ENCODE measurements around the gene GATAD2B. TPM values are rescaled to one million over a fixed set of nuclear protein-coding genes. Genes with fewer than 3 reads are reported as not detected.

GATAD2B gene
- total and polyA plus RNA-seq, 2 donors (not counting 3 experiments of a cell fraction or from before 2014, with no cell fraction given), result 8.5 to 46.3 TPM

- Histone ChIP-seq H3K4me3 (replicated peaks in 1 of 3; ENCODE audit: insufficient read depth in 1 of 3, low read depth in 1 of 3, low read length in 3 of 3) (no peak overlapping the region), H3K36me3 (ENCODE audit: control insufficient read depth in 2 of 2, extremely low read depth in 1 of 2, insufficient read depth in 2 of 2, low read length in 2 of 2) (peaks cover 0 to 2% of the 10 kb centered on the region in 2 experiments), H3K27ac (ENCODE audit: insufficient read depth, low read depth, low read length) (no peak overlapping the region), H4K20me1 (replicated peaks; ENCODE audit: control insufficient read depth, extremely low read depth, insufficient read depth, low read length) (peaks cover 3% of the 10 kb centered on the region), H3K9ac (replicated peaks; ENCODE audit: extremely low read depth, insufficient read depth, low read length) (no peak overlapping the region), H3K27me3 (ENCODE audit: control insufficient read depth in 2 of 2, insufficient read depth in 2 of 2, low read length in 2 of 2) (no peaks in the 10 kb centered on the region), H3K9me1 (replicated peaks; ENCODE audit: control insufficient read depth, extremely low read depth, insufficient read depth, low read length) (no peaks in the 10 kb centered on the region), H3K4me1 (ENCODE audit: control insufficient read depth, extremely low read depth, insufficient read depth, low read length) (no peaks in the 10 kb centered on the region), H3K4me2 (ENCODE audit: insufficient read depth, low read length) (no peak overlapping the region), H3K79me2 (ENCODE audit: control insufficient read depth, insufficient read depth, low read length) (peaks cover 41% of the 10 kb centered on the region), H2AFZ (ENCODE audit: low read depth, low read length) (no peak overlapping the region), H3K9me3 (replicated peaks; ENCODE audit: control insufficient read depth, insufficient read depth, low read length) (no peaks in the 10 kb centered on the region)
- ChIA-PET CTCF (no interaction called here), POLR2A (no interaction called here)
- intact Hi-C loops (cut with micrococcal nuclease), result no loop called here
- BruUV-seq (replicated peaks), result no TSS peak
- FAIRE-seq, result no peak
- TF ChIP-seq FOS (IDR thresholded peaks at IDR 0.05; ENCODE audit: borderline replicate concordance, insufficient read depth, low read length), result no peak
- no peak for TF ChIP-seq MYC (IDR thresholded peaks at IDR 0.05; ENCODE audit: low read depth, low read length)
- no peak for TF ChIP-seq GATA2 (IDR thresholded peaks at IDR 0.05; ENCODE audit: insufficient read depth, insufficient read length, low read depth, low read length)
- no peak for TF ChIP-seq POLR2AphosphoS5 (IDR thresholded peaks at IDR 0.05; ENCODE audit: insufficient read depth, low read depth, low read length)
- dilution Hi-C loops (cut with MboI; ENCODE audit: extremely low pct_ligation_motif_present, low sequenced_read_pairs), result no loop called here
- no peak for DNase-seq (ENCODE audit: low read depth, low spot score)
Observed at GRCh38 chr1:153888533-153888932, 34.2 kb downstream of the GATAD2B start.

- DNase-seq (ENCODE audit: low read depth, low spot score), result no peak
- Histone ChIP-seq H2AFZ (ENCODE audit: low read depth, low read length) (no peak overlapping the region), H3K4me1 (ENCODE audit: control insufficient read depth, extremely low read depth, insufficient read depth, low read length) (peaks cover 17% of the 10 kb centered on the region), H3K27ac (ENCODE audit: insufficient read depth, low read depth, low read length) (no peak overlapping the region), H3K36me3 (ENCODE audit: control insufficient read depth in 2 of 2, extremely low read depth in 1 of 2, insufficient read depth in 2 of 2, low read length in 2 of 2) (no peaks in the 10 kb centered on the region), H3K9me1 (replicated peaks; ENCODE audit: control insufficient read depth, extremely low read depth, insufficient read depth, low read length) (no peaks in the 10 kb centered on the region), H3K27me3 (ENCODE audit: control insufficient read depth in 2 of 2, insufficient read depth in 2 of 2, low read length in 2 of 2) (no peaks in the 10 kb centered on the region), H3K9me3 (replicated peaks; ENCODE audit: control insufficient read depth, insufficient read depth, low read length) (no peaks in the 10 kb centered on the region), H3K4me2 (ENCODE audit: insufficient read depth, low read length) (no peak overlapping the region), H4K20me1 (replicated peaks; ENCODE audit: control insufficient read depth, extremely low read depth, insufficient read depth, low read length) (peaks cover 3% of the 10 kb centered on the region), H3K9ac (replicated peaks; ENCODE audit: extremely low read depth, insufficient read depth, low read length) (no peak overlapping the region), H3K4me3 (replicated peaks in 1 of 3; ENCODE audit: insufficient read depth in 1 of 3, low read depth in 1 of 3, low read length in 3 of 3) (no peak overlapping the region), H3K79me2 (ENCODE audit: control insufficient read depth, insufficient read depth, low read length) (peaks cover 54% of the 10 kb centered on the region)
- FAIRE-seq, result no peak
- intact Hi-C loops (cut with micrococcal nuclease), result no loop called here
- ChIA-PET CTCF (no interaction called here), POLR2A (no interaction called here)
- TF ChIP-seq, protein P1, sequence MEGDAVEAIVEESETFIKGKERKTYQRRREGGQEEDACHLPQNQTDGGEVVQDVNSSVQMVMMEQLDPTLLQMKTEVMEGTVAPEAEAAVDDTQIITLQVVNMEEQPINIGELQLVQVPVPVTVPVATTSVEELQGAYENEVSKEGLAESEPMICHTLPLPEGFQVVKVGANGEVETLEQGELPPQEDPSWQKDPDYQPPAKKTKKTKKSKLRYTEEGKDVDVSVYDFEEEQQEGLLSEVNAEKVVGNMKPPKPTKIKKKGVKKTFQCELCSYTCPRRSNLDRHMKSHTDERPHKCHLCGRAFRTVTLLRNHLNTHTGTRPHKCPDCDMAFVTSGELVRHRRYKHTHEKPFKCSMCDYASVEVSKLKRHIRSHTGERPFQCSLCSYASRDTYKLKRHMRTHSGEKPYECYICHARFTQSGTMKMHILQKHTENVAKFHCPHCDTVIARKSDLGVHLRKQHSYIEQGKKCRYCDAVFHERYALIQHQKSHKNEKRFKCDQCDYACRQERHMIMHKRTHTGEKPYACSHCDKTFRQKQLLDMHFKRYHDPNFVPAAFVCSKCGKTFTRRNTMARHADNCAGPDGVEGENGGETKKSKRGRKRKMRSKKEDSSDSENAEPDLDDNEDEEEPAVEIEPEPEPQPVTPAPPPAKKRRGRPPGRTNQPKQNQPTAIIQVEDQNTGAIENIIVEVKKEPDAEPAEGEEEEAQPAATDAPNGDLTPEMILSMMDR (IDR thresholded peaks at IDR 0.05; ENCODE audit: extremely low read depth in 1 of 2, insufficient read depth in 1 of 2, low read depth in 1 of 2, low read length in 2 of 2), result no peak
- TF ChIP-seq, protein P2, sequence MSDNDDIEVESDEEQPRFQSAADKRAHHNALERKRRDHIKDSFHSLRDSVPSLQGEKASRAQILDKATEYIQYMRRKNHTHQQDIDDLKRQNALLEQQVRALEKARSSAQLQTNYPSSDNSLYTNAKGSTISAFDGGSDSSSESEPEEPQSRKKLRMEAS (IDR thresholded peaks at IDR 0.05; ENCODE audit: insufficient read depth, insufficient read length), result no peak
- no peak for TF ChIP-seq MYC (IDR thresholded peaks at IDR 0.05; ENCODE audit: low read depth, low read length)
- TF ChIP-seq JUN (IDR thresholded peaks at IDR 0.05; ENCODE audit: borderline replicate concordance, insufficient read depth, insufficient read length, low read depth), result no peak
- no peak for TF ChIP-seq GATA2 (IDR thresholded peaks at IDR 0.05; ENCODE audit: insufficient read depth, insufficient read length, low read depth, low read length)
- TF ChIP-seq EZH2 (IDR thresholded peaks at IDR 0.05; ENCODE audit: borderline replicate concordance, low read depth, low read length, severe bottlenecking), result no peak
- no peak for TF ChIP-seq FOS (IDR thresholded peaks at IDR 0.05; ENCODE audit: borderline replicate concordance, insufficient read depth, low read length)
- TF ChIP-seq POLR2AphosphoS5 (IDR thresholded peaks at IDR 0.05; ENCODE audit: insufficient read depth, low read depth, low read length), result no peak
- TF ChIP-seq POLR2A (IDR thresholded peaks at IDR 0.05; ENCODE audit: low read depth, low read length), result no peak
- BruUV-seq (replicated peaks), result no TSS peak
- dilution Hi-C loops (cut with MboI; ENCODE audit: extremely low pct_ligation_motif_present, low sequenced_read_pairs), result no loop called here
Observed at GRCh38 chr1:153886127-153886526, 36.6 kb downstream of the GATAD2B start.

All from endothelial cell of umbilical vein (primary cell).